ENCODE data around the gene ATF5.

The ATF5 gene

DNA sequence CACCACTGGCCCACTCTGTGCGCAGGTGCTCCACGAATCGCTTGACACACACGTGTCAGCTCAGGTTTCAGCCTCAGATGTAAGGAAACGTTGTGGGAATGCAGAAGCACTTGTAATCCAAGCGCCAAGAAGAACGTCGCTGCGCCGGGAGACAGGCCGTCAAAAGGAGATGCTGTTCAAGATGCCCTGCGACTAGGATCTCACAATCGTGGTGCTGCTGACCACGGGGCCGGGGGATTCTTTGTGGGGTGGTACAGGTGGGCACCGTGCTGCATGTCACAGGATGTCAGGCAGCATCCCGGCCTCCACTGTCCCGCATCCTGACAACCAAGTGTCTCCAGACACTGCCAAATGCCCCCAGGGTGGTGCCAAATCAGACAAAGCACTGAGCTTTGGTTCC lies 48.9 kb downstream of the ATF5 start:
- DNase-seq: no peak

DNA sequence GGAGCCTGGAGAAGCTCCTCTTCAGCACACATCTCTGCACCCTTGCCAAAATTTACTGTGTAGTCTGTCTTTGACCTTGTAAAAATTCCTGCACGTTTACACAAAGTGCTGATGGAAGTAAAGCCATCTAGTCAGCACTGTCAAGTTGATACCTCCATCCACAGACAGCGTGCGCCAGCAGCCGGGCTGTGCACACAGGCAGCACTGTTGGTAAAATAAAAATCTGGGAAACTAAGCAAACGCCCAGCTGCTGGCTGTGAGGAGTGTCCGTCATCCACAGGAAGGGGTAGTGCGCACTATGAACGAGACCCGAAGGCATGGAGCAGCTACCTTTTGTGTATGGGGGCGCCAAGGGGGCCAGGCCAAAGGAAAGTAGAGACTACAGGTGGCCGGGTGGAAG lies 49.3 kb downstream of the ATF5 start:
- no peak for DNase-seq

DNA sequence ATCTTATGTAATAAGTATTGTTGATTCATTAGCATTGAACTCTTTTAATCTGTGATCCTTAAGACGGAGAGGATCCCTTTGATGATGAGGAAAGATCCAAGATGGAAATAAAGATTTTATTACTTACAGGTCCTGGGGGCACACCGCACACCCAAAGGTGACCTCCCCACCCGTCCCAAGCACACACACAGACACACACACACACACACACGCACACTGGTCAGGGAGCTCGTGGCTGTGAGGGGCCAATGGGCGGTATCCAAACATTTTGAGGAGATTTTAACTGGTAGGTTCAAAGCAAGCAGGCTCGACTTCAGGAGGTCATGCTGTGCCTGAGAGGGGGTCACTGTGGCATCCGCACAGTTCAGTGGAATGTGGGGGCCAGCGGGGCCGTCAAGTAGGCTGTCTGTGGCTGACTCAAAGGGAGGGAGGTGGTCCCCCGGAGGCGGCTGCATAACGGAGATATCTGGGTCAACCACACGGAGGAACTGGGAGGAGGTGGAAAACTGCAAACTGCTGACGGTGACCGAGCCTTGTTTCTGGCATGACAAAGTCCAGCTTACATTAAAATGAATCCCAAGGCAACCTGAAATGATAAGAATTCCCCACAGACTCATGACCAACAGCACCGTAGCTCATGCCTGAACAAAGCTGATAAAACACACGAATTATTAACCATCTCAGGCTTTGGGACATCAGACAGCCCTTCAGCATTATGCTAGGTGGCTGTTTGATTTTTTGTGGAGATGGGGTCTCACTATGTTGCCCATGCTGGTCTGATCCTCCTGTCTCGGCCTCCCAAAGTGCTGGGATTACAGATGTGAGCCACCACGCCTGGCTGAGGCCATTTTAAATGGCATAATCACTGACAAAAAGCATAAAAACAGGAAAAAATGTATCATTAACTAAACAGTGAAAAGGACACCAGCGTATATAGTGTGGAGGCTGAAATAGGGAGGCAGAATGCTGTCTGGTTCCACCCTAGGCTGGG lies 52.9 kb downstream of the ATF5 start:
- no peak for DNase-seq

Data from stimulated activated CD8-positive, alpha-beta memory T cell treated with anti-CD3 and anti-CD28 coated beads, Interleukin-4, amount 100 ng/mL, for 48 hours (primary cell).